HTR-8/SVneo (cell line): ENCODE data around the gene DYNC2H1.

ENCODE experiments used
- DNase-seq: peaks from one replicate; pipeline ENCODE4 v3.0.0; 2011; ENCODE audit warnings: low spot score, mixed read lengths; ENCODE audit not compliant: insufficient read length
- FAIRE-seq: peaks from 2 replicates; lab custom pipeline; 2011; peaks lifted over from hg19 to GRCh38; lab: Jason Lieb, UNC

DYNC2H1 gene

GRCh38 chr11:103272876-103273275, 163.7 kb downstream of the DYNC2H1 start:
- FAIRE-seq (no peak), DNase-seq (no peak)

DNA sequence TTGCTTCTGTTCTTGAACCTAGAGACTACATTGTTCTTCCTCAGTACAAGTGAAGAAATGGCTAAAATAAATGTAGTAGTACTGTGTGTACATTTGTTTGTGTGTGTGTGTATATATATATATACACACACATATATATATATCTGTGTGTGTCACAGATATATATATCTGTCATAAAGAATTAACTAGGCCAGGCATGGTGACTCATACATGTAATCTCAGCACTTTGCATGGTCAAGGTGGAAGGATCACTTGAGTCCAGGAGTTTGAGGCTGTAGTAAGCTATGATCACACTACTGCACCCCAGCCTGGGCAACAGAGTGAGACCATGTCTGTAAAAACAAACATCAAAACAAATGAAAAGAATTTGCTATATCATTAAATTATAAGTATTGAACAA, 164.8 kb downstream of the DYNC2H1 start:
- no peak for FAIRE-seq
- DNase-seq: no peak

DNA sequence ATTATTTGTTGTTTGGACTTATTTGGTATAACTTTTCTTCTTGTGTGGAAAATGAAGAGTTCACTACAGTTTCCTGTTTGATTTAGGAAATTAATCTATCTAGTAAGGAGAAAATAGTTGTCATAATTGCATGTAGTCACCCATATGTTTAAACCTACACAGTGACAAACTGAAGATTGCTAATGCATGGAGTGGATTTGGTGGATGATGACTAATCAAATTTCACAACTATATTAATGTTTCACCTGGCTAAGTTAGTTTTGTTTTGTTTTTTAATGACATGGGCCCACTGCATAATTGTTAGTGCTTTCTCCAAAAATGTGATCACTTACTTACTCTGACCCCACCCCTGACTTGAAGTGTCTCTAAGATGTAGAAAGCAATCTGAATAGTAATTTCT, 170.6 kb downstream of the DYNC2H1 start:
- DNase-seq: no peak
- no peak for FAIRE-seq

DNA sequence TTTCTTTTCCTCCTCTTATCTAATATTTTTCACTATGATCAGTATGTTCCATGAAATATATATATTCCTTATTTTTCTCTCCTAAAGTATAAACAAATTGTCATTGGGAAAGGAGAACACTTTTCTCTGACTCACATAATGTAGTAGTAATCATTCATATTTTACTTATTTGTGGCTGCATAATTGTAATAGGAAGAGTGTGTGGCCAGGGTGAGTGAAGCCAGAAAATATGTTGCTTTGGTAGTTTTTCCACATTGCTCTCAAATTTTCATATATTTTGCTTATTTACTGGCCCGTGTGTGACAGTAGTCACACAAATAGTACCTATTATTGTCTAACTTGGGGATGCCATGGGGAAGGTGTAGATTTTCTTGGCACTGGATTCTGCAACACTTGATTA, 172.1 kb downstream of the DYNC2H1 start:
- FAIRE-seq: no peak
- no peak for DNase-seq

DNA sequence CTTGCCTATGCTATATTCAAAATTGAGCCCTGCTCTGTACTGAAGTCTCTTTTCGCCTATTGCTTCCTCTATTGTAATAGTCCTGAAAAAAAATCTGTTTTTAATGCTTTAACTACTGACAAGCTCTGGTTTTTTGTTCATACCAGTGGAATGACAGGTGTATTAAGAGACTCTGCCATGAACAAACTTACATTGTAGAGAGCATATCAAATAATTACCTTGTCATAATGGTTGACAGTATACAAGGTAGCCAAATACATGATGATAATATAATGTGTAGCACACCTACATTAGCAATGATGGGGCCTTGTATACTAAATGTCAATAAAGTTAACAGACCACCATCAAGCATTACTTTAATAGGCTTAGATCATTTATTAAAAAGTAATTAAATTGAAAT, 175.0 kb downstream of the DYNC2H1 start:
- FAIRE-seq (no peak), DNase-seq (no peak)

- no peak for FAIRE-seq
These were observed 185.3 kb downstream of the DYNC2H1 start for GRCh38 chr11:103294516-103294915.

GRCh38 chr11:103295704-103296103, 186.5 kb downstream of the DYNC2H1 start:
- FAIRE-seq (peak; percentile 33), DNase-seq (no peak)

More at GRCh38 chr11:103294516-103294915, 185.3 kb downstream of the DYNC2H1 start:
- no peak for DNase-seq

DNA sequence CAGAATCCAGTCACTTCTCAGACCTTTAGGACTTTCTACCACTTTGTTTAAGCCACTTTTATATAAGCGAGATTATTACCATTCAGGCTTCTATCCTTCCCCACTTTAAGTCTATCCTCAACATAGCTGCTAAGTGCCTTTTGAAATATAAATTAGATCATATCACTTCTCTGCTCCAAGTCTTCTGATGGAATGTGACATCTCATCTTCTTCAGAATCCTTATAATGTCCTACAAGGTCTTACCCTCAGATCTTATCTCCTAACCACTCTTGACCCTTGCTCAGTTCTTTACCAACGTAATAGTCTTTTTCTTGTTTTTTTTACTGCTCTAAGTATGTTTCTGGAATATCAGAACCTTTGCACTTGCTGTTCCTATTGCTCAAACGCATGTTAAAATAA, 188.7 kb downstream of the DYNC2H1 start:
- no peak for DNase-seq
- FAIRE-seq: no peak

DNA sequence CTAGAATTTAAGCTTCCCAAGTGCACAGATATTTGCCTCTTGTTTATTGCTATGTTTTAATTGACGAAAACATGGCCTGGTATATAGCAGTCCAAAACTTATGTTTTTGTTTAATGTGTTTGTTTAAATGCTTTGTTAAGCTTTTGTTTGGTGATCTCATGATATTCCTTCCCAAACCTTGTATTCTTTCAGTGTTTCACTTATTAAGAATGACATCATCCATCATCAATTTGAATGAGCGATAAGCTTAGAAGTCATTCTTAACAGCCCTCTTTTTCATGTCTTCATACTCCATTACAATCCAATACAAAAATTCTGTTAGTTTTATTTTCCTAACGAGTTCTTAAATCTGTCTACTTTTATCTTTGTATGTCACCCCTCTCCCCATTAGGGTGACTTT, 206.0 kb downstream of the DYNC2H1 start:
- FAIRE-seq (no peak), DNase-seq (no peak)

DNA sequence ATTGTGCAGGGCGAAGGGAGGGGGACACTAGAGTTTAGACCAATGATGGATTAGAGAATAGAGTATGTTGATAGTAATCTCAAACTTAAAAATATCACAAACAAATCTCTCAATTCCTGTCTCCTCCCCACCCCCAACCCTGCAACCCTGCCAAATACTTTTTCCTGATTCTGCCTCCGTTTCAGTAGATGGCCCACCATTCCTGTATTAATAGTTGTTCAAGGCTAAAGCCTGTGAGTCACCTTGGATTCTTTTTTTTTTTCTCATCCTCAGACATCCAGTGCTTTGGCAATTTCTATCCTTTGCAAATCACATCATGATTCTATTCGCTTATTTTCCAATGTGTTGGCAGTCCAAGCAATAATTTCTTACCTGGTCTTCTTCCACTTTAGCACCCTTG, 207.9 kb downstream of the DYNC2H1 start:
- no peak for FAIRE-seq

GRCh38 chr11:103322821-103323220, 213.6 kb downstream of the DYNC2H1 start:
- DNase-seq: no peak
- no peak for FAIRE-seq

More for the DNA sequence above, 207.9 kb downstream of the DYNC2H1 start:
- no peak for DNase-seq

GRCh38 chr11:103325686-103326069, 216.5 kb downstream of the DYNC2H1 start:
- no peak for DNase-seq
- no peak for FAIRE-seq

DNA sequence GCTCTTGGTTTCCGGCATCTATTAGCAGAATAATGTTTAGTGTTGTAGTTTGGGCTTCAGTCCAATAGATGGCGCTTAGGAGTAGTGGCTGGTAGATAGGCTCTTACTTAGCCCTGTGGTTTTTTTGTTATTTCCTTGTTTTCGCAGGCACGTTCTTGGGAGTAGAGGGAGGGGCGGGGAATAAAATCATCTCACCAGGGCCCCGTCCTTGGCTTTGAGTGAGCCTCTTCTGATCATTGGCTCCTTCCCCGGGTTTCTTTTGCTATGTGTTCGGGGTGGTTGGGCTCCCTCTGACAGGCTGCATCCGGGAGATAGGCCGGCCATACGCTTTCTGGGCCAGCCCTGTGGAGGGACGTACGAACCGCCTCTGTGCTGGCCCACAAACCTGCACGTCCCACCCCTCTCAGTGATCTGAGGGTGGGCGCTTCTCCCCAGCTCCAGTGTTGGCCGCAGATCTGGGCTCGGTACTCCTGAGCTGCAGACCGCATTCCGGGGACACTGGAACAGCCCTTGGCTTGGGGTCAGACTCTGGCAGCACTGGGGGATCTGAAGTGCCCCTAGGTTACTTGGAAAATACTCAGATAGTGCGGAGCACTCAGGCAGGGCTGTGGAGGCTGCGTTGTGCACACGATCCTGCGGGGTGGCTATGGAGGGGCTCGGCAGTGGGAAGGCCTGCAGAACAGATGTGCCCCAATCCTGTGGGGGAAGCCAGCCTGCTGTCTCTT, 217.0 kb downstream of the DYNC2H1 start:
- peak; percentile 48 for FAIRE-seq
- peak; percentile 78 for DNase-seq

DNA sequence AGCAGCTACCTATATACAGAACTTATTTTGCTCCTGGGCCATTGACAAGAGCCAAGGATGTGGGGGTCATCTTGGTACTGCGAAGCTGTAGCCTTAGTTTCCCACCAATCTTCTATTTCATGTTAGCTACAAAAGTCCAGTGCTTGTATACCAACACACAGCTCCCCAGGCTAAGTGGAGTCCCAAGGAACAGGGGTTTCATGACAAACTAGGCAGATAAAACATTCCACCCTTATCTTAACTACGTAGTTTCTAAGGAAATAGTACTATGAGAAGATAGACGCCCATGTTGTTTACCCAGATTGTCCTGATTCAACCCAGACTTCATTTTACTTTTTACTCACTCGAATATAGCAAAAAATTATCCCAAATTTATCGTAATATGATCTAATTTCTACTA, 218.5 kb downstream of the DYNC2H1 start:
- FAIRE-seq (no peak), DNase-seq (no peak)

- no peak for FAIRE-seq
These were observed 223.2 kb downstream of the DYNC2H1 start for GRCh38 chr11:103332409-103332808.

DNA sequence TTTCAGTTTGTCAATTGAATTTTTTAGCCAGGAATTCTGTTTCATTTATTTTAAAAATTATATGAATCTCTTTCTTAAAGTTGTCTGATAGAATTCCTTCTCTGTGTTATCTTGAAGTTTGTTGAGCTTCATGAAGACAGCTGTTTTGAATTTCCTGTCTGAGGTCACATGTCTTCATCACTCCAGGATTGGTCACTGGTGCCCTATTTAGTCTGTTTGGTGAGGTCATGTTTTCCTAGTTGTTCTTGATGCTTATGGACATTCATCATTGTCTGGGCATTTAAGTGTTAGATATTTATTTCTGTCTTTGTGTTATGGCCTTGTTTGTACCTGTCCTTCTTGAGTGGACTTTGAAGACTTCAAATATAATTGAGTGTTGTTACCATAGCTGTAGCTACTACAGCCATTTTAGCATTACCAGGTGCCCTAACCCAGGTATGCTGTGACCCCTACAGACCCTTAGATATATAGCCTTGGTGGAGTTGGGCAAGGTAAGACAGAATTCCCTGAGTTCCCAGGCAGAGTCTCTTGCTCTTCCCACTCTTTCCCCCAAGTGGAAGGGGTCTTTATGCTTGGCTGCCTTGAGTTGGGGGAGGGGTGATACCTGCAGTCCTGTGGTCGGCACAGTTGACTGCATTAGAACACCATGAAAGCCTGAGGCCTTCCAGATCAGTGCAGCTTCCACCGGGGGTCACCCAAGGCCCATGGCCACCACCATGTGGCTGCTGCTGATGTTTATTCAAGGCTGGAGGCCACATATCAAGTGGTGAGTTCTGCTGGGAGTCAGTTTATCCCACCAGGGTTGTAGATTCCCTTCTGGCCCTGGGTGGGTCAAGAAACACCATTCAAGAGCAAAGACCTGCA, 229.6 kb downstream of the DYNC2H1 start:
- DNase-seq: peak; percentile 26
- peak; percentile 69 for FAIRE-seq

More at GRCh38 chr11:103332409-103332808, 223.2 kb downstream of the DYNC2H1 start:
- DNase-seq: no peak

DNA sequence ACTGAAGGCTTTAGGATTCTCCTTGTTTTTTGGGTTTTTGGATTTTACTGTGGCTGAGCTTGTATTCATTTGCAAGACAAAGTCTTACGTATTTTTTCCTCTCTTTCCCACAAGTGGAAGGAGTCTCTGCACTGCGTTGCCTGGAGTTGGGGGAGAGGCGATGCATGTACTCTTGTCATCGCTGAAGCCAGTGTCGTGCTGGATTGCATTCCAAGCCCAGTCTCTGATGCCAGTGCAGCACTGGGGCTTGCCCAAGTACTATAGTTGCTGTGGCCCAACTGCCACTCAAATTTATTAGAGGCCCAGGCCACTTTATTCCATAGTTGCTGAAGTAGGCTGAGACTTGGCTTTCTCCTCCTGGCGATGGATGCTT, 230.2 kb downstream of the DYNC2H1 start:
- no peak for FAIRE-seq

GRCh38 chr11:103340956-103341355, 231.7 kb downstream of the DYNC2H1 start:
- FAIRE-seq: no peak

More for the DNA sequence above, 230.2 kb downstream of the DYNC2H1 start:
- no peak for DNase-seq

DNA sequence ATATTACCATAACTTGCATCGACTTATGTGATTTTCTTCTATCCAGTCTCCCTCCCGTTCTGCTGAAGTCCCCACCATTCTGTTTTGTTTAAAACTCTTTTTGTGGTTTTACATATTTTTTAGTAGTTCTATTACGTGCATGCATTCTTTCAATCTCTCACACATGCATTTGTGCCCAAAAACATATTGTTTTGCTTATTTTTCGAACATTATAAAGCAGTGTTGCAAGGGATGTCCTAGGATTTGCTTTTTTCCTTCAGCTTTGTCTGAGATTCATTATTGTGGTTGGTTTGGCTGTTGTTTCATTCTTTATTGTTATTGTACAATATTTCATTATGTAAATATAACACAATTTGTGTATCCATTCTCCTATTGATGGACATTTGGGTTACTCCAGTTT, 235.7 kb downstream of the DYNC2H1 start:
- FAIRE-seq (no peak), DNase-seq (no peak)

More at GRCh38 chr11:103340956-103341355, 231.7 kb downstream of the DYNC2H1 start:
- DNase-seq: no peak

- DNase-seq (no peak), FAIRE-seq (no peak)
These were observed 240.4 kb downstream of the DYNC2H1 start for GRCh38 chr11:103349595-103349994.

- FAIRE-seq: no peak
These were observed 245.4 kb downstream of the DYNC2H1 start for GRCh38 chr11:103354656-103355055.

More at GRCh38 chr11:103354656-103355055, 245.4 kb downstream of the DYNC2H1 start:
- DNase-seq: no peak
